Stimulated activated CD8-positive, alpha-beta memory T cell treated with anti-CD3 and anti-CD28 coated beads, Interleukin-7, amount 100 ng/mL, for 4 hours (primary cell): ENCODE data around the gene ZDHHC16.
"Not testable (repeated sequence)": the region's sequence is repeated elsewhere in the genome, so short reads cannot be mapped to it uniquely, and the experiment has no call there.

Source experiments
- DNase-seq, 2 donors: peaks; one replicate each; pipeline ENCODE4 v3.0.0-alpha.2; 2020; ENCODE audit warnings: low read depth in 2 of 2

The ZDHHC16 gene

GRCh38 chr10:97445722-97446639 lies at the start of gene ZDHHC16, which contains the start of gene EXOSC1:
ZDHHC16 (plus strand) TSS chr10:97446175; CDS start chr10:97451676, 5,501 bp downstream.
EXOSC1 (minus strand) TSS chr10:97446006; CDS start chr10:97445985, 21 bp downstream.
- peak; percentile 88 to 89 for DNase-seq

GRCh38 chr10:97399843-97400545 lies 46.0 kb upstream of the ZDHHC16 start:
- no peak for DNase-seq

GRCh38 chr10:97400665-97401454 lies 45.1 kb upstream of the ZDHHC16 start, which contains the start of gene RRP12:
RRP12 (minus strand) TSS chr10:97401340; CDS start chr10:97401231, 109 bp downstream.
- DNase-seq, result peak; percentile 67 to 83

- no peak for DNase-seq
These were observed 44.5 kb upstream of the ZDHHC16 start for GRCh38 chr10:97401455-97401919.

GRCh38 chr10:97404044-97404443 lies 41.9 kb upstream of the ZDHHC16 start:
- DNase-seq, result no peak

- no peak for DNase-seq
These were observed 39.9 kb upstream of the ZDHHC16 start for GRCh38 chr10:97406064-97406463.

GRCh38 chr10:97406483-97406882 lies 39.5 kb upstream of the ZDHHC16 start:
- DNase-seq, result not testable (repeated sequence)

- peak; percentile 48 to 59 for DNase-seq
These were observed 38.6 kb upstream of the ZDHHC16 start for GRCh38 chr10:97407211-97407951.

- DNase-seq, result no peak
These were observed 38.1 kb upstream of the ZDHHC16 start for GRCh38 chr10:97407952-97408248.

GRCh38 chr10:97408496-97408992 lies 37.4 kb upstream of the ZDHHC16 start:
- no peak for DNase-seq

GRCh38 chr10:97411406-97411805 lies 34.6 kb upstream of the ZDHHC16 start:
- DNase-seq, result no peak

GRCh38 chr10:97412891-97413304 lies 33.1 kb upstream of the ZDHHC16 start:
- DNase-seq, result no peak

- DNase-seq, result no peak
These were observed 29.4 kb upstream of the ZDHHC16 start for GRCh38 chr10:97416565-97416964.

- DNase-seq, result not testable (repeated sequence)
These were observed 22.2 kb upstream of the ZDHHC16 start for GRCh38 chr10:97423757-97424098.

- DNase-seq, result peak; percentile 89 to 95
These were observed 19.8 kb upstream of the ZDHHC16 start, which contains the start of gene PGAM1 for GRCh38 chr10:97425964-97426775. PGAM1 (plus strand) TSS chr10:97426191; CDS start chr10:97426308, 117 bp downstream.

- no peak for DNase-seq
These were observed 19.0 kb upstream of the ZDHHC16 start for GRCh38 chr10:97426776-97427570.

GRCh38 chr10:97427571-97428179 lies 18.3 kb upstream of the ZDHHC16 start:
- no peak for DNase-seq

- no peak for DNase-seq
These were observed 17.4 kb upstream of the ZDHHC16 start for GRCh38 chr10:97428572-97428981.

GRCh38 chr10:97434055-97434454 lies 11.9 kb upstream of the ZDHHC16 start:
- DNase-seq, result no peak
